HG02588 (cell line): Measurements from ENCODE around the gene NRXN3.

Source experiments
- ATAC-seq: cut with Tn5 transposase; IDR thresholded peaks from one replicate; pipeline ENCODE4 v1.9.1; 2021; ENCODE audit warnings: mild to moderate bottlenecking, moderate library complexity; ENCODE audit not compliant: unreplicated experiment

NRXN3 gene

GRCh38 chr14:78614593-78614992, 444.4 kb downstream of the NRXN3 start:
- ATAC-seq: no peak

GRCh38 chr14:78617735-78618134, 447.6 kb downstream of the NRXN3 start:
- no peak for ATAC-seq

- ATAC-seq: no peak
These were observed 448.2 kb downstream of the NRXN3 start for GRCh38 chr14:78618368-78618767.

GRCh38 chr14:78627114-78627513, 456.9 kb downstream of the NRXN3 start:
- no peak for ATAC-seq

- no peak for ATAC-seq
These were observed 461.4 kb downstream of the NRXN3 start for GRCh38 chr14:78631551-78631950.

- ATAC-seq: no peak
These were observed 463.6 kb downstream of the NRXN3 start for GRCh38 chr14:78633752-78634151.

GRCh38 chr14:78637489-78637888, 467.3 kb downstream of the NRXN3 start:
- no peak for ATAC-seq

- no peak for ATAC-seq
These were observed 467.8 kb downstream of the NRXN3 start for GRCh38 chr14:78637908-78638475.

- ATAC-seq: no peak
These were observed 468.8 kb downstream of the NRXN3 start for GRCh38 chr14:78638926-78639325.

GRCh38 chr14:78644824-78645559, 474.8 kb downstream of the NRXN3 start:
- ATAC-seq: no peak

- no peak for ATAC-seq
These were observed 482.6 kb downstream of the NRXN3 start for GRCh38 chr14:78652727-78653126.

- ATAC-seq: no peak
These were observed 483.0 kb downstream of the NRXN3 start for GRCh38 chr14:78653173-78653572.

GRCh38 chr14:78657451-78657850, 487.3 kb downstream of the NRXN3 start:
- no peak for ATAC-seq

- ATAC-seq: no peak
These were observed 494.7 kb downstream of the NRXN3 start for GRCh38 chr14:78664841-78665240.

- ATAC-seq: no peak
These were observed 496.3 kb downstream of the NRXN3 start for GRCh38 chr14:78666336-78667056.

GRCh38 chr14:78667141-78667540, 497.0 kb downstream of the NRXN3 start:
- ATAC-seq: no peak

- ATAC-seq: no peak
These were observed 503.7 kb downstream of the NRXN3 start for GRCh38 chr14:78673845-78674244.

- ATAC-seq: no peak
These were observed 504.6 kb downstream of the NRXN3 start for GRCh38 chr14:78674820-78675219.

- no peak for ATAC-seq
These were observed 513.0 kb downstream of the NRXN3 start for GRCh38 chr14:78683206-78683605.

GRCh38 chr14:78683981-78684380, 513.8 kb downstream of the NRXN3 start:
- ATAC-seq: no peak

GRCh38 chr14:78688503-78688902, 518.3 kb downstream of the NRXN3 start:
- ATAC-seq: no peak

- no peak for ATAC-seq
These were observed 520.7 kb downstream of the NRXN3 start for GRCh38 chr14:78690836-78691235.
